NCI-H187 treated with DMSO at 0.1 percent for 48 hours (cell line): ENCODE results near the gene NRSN1.
"Not testable (repeated sequence)": the region's sequence is repeated elsewhere in the genome, so short reads cannot be mapped to it uniquely, and the experiment has no call there.

Source experiments
- DNase-seq: peaks from one replicate; lab custom pipeline; 2025; lab: John Stamatoyannopoulos, UW

Gene NRSN1

DNA sequence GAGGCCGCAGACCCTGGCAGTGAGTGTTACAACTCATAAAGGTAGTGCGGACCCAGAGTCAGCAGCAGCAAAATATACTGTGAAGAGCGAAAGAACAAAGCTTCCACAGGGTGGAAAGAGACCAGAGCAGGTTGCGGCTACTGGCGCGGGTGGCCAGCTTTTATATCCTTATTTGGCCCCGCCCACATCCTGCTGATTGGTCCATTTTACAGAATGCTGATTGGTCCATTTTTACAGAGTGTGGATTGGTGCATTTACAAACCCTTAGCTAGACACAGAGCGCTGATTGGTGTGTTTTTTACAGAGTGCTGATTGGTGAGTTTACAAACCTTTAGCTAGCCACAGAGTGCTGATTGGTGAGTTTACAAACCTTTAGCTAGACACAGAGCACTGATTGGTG, 16.7 kb downstream of the NRSN1 start:
- not testable (repeated sequence) for DNase-seq

DNA sequence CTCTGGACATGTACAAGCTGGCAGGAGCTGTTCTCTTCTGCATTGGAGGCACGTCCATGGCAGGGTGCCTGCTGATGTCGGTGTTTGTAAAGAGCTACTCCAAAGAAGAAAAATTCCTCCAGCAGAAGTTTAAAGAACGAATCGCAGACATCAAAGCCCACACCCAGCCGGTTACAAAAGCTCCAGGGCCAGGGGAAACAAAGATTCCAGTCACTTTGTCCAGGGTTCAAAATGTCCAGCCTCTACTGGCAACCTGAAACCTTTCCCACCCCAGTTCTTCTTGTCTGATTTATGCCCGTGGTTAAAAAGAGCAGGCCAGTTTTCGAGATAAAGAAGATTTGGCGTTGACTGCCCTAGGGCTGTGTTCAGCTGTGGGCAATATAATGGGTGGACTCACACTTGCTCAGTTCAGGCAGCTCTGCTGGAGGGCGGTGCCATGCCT, 19.7 kb downstream of the NRSN1 start:
- no peak for DNase-seq

DNA sequence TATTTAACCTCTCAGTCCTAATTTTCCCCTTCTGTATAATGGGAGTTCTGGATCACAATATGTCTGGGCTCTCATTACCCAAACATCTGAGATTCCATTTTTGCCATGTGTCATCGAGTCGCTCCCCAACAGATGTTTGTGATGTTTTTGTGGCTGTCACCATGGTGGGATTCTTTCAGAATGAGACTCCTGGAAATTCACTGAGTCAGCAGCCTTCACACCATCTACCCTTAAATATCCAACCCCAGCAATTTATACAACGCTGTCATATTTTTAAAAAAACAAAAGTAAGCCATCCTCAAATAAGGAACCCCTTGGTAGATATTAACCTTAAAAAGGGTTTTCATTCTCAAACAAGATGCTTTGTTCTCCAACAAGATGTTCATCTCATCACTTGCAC, 20.9 kb downstream of the NRSN1 start:
- no peak for DNase-seq

DNA sequence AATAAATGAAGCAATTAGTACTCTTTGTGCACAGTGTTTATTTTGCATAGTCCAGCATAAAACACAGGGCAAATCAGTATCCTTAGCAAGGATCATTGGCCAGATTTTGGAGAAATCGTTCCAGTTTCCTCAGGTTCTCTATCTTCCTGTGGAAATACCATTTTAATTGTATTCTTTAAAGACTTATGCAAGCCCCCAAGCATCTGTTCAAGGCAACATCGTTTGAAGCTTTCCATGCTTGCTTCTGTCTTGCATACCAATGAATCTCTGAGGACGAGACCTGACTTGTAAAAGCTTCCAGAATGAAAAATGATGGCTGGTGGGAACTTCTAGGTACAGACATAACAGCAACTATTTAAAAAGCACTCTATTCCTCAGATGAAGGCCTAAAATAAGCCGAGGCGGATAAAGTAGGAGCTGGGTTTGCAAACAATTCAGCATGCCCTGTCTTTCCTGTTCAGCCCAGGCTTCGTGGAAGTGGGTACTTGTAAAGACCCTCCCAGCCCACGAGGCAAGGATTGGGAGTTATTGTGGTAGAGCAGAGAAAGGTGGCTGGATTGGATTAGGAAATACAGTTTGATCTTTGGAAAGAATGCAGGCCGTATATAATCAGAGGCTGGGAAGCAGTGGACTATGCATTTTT, 21.6 kb downstream of the NRSN1 start:
- no peak for DNase-seq

DNA sequence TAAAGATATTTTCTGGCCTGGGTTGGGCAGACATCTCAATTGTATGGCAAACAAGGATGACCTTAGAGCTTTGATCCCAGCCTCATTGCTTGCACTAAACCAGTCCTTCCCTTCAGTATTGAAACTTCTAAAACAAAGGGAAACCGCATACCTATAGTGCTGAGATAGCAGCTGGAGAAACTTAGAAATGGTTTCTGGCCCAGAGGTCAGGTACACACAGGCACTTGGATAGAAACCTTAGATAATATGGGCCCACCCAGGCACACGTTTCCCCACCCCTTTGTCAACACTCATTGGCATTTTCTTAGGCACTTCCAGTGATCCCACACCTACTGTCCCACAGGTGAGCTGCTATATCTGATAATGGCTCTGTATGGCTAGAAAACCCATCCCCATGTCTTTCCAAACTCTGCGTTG, 22.1 kb downstream of the NRSN1 start:
- no peak for DNase-seq

DNA sequence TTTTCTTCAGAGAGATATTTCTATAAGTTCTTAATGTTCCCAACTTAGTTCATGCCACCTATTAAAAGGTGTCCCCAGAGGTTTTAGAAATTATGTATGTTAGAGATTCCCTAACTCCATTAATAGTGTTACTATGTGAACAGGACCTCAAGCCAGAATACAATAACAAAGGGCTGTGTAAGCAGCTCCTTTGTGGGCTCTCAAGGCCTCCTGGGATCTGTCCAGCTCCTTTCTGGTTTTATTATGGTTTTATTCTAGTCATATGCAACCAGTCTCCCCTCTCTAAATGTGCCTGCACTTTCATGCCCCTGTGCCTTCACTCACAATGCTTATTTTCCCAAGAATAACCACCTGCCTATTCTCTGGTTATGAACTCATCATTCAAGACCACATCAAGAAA, 22.7 kb downstream of the NRSN1 start:
- DNase-seq = no peak

DNA sequence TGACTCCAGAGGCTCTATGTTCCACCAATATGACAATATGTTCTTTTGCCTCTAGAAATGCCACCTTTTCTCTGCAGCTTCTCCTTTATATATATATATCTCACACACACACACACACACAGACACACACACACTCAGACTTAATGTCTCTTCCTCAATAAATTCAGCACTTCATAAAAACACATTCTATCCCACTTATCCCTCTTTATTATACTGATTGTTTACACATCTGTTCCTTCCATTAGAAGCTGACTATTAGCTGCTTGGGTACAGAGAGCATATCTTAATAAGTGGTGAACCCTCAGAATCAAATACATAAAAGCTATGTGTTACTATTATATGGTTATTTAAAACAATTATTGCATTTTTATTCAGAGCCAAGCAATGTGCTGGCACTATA, 23.3 kb downstream of the NRSN1 start:
- DNase-seq = no peak

DNA sequence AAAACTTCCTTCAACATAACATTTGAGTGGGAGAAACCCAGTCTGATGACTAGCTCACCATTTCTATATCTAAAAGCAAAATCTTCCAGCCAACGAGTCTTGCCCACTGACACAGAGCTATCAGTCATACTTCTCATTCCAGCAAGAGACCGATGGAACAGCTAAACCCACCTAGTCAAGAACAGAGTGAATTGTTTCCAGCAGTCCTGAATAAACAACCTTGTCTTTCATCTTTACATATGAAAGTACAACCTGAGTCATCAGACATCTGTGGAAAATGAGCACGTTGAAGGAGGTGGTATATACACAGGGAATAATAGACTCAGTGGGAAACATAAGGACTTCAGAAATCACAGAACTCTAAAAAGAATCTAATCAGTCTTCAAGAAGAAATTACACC, 23.8 kb downstream of the NRSN1 start:
- DNase-seq = no peak

DNA sequence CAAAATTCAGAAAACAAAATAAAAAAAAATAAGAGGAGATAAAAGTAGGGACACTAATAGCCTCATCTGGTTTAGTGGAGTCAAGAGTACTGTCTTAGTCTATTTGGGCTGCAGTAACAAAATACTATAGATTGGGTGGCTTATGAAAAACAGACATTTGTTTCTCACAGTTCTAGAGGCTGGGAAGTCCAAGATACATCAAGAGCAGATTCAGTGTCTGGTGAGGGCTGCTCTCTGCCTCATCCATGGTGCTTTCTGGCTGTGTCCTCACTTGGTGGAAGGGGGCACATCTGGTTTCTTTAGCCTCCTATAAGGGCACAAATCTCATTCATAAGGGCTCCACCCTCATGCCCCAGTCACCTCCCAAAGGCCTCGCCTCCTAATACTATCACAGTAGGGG, 26.0 kb downstream of the NRSN1 start:
- DNase-seq = no peak

DNA sequence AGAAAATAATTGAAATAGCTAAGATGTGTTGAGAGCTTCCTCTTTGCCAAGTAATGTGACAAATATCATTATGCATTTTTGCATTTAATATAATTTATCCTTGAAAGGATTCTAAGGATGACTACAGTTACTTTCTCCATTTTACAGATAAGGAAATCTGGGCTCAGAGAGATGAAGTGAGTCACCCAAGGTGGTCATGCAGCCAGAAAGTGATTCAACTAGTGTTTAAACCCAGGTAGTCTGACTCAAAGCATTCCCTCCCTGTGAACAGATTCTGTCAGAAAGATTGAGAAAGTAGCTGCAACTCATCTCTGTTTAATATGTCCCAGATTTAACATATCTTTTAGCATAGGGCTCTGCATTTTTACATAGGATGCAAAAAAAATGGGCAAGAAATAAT, 28.1 kb downstream of the NRSN1 start:
- no peak for DNase-seq

DNA sequence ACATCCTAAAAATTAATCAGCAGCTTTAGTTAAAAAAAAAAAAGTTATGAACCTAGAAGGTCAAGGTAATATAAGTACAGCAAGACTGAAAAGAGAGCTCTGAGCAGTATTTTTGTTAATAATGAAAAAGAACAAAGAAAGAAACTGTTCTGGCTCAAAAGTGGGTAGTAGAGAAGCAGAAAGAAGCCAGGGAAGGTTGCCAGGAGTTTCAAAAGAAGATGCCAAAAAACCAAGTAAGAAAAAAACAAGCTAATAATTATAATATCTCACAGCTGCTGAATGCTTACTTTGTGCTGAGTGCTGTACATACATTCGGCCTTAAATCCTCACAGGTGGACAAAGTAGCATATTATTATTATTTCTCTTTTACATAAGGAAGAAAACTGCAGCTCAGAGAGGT, 31.9 kb downstream of the NRSN1 start:
- no peak for DNase-seq

DNA sequence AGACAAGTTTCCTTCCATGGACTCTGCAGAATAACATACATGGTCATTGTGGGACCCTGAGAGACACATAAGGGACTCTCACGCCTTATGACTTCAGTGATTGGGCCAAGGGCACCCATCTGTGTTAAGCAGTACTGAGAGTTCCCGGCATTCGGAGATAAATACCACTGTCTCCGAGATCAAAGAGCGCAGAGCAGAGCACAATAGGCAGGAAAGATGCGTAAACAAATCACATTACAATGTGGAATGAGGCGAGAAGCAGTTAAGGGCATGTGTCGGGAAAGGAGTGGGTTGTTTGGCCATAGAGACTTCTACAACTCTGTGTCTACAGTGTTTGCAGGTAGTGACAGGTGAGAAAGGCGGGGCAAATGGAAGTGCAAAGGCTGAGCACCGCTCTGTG, 57.6 kb downstream of the NRSN1 start:
- no peak for DNase-seq

DNA sequence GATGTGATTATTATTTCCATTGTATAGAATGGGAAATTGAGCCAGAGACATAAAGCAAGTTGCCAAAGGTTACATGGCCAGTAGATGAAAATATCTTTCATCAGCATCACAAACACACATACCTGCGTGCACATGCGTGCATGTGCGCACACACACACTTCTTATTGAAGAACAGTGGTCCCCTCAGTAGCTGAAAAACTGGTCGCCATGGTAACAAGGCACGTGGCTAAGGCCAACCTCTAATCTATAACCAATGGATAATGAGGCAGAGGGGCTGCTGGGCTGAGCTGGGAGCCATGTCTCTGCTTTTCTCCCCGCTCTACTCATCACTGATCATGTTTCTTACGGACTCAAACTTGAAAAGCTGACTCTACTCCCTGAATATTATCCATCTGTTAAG, 60.3 kb downstream of the NRSN1 start:
- no peak for DNase-seq

DNA sequence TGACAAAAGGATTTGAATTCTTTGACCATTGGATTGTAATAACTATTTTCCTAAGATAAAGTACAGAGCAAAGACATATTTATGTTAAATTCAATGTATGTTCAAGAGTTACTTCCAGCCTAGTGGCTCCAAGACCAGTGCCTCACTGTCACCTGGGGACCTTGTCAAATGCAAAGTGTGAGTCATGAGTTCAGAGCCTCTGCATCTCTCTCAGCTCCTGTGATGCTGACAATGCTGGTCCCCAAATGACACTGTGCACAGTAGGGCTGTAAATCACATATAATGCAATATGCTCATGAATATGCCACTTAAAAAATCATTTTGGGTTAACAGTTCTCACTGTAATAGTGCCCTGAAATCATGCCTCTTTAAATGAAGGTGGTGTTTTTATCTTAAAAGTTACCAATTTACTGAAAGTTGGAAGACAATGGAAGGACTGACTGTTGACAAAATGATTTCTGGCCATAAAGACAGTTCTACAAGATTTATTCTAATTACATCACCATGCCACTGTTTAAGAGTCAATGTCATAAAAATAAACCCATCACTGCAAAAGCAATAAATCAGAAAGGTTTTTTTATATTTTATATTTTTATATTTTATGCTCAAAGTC, 62.1 kb downstream of the NRSN1 start:
- DNase-seq = no peak

DNA sequence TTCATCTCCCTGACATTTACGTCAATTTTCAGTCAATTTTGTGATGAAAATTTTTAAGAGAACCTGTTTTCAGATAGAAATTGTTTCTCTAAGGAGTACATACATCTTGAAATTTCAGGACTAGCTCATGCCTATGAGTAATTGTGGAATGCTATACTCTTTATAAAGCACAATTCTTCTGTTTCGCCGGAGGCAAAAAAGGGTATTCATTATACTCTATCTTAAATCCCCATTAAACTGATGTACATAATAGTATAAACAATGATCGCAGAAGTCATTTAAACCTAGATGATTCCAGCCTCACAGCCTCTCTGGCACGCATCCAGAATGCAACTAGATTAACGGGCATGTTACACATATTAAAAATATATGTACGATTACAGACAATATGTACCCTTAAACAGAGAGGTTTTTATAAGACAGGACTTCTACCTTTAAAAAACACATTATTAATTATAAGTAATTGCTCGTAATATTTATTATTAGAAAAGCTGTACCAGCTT, 62.6 kb downstream of the NRSN1 start:
- no peak for DNase-seq

DNA sequence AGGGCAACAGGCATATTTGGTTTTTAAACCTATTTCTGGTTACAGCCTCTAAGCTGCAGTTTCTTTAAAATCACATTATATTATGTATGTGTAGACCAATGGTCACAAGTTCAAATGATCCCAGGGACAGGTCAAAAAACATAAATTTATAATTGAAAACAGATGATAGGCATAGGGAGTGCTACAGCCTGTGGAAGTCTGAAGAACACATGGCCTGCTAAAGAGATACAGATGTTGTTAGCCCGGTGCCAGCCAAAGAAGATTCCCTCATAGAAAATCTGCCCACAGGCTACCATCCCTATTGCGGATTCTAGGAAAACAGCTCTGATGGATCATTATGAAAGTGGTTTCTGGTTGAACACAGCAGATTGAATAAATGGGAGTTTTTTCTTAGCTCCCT, 65.3 kb downstream of the NRSN1 start:
- DNase-seq = no peak

DNA sequence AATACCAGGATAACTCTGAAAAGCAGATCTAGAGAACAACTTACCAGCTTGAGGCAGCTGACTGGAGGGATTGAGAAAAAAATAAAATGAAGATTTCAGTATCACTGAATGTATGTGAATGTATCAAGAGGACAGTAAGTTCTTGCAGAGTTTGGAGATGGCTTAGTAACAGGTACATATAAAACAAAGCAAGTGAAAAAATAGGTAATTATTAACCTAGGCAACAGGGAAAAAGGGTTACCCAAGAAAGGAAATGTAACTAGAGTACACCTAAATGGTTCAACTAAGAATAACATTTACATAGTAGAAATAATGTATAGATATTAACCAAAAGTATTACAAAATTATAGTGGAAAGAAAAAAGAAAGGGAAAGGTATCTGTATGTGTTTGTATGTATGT, 67.3 kb downstream of the NRSN1 start:
- no peak for DNase-seq

DNA sequence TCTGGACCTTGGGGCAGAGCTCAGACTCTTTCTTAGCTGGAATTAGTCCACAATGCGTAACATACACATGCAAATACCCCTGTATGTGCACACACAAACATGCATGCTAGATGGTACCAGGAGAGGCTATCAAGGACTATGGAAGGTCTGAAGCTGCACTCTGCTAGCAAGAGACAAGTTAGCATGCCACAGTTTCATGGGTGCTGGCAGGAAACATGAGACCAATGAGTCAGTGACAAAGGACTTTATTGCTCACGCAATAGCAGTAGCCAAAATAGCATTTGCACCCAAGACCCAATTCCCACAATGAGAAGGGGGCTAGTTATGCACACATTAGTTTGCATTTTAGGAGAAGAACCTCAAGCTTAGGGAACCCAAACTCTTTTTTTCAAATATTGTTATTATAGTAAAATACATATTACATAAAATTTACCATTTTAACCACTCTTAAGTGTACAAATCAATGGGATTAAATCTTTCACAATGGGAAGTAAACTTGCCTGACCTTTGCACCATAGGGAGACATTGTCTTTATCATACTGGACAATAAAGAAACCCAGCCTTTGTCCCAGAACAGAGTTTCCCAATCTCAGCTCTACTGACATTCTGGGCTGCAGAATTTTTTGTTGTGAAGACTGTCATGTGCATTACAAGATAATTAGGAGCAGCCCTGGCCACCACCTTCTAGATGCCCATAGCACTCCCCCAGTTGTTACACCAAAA, 69.1 kb downstream of the NRSN1 start:
- no peak for DNase-seq

DNA sequence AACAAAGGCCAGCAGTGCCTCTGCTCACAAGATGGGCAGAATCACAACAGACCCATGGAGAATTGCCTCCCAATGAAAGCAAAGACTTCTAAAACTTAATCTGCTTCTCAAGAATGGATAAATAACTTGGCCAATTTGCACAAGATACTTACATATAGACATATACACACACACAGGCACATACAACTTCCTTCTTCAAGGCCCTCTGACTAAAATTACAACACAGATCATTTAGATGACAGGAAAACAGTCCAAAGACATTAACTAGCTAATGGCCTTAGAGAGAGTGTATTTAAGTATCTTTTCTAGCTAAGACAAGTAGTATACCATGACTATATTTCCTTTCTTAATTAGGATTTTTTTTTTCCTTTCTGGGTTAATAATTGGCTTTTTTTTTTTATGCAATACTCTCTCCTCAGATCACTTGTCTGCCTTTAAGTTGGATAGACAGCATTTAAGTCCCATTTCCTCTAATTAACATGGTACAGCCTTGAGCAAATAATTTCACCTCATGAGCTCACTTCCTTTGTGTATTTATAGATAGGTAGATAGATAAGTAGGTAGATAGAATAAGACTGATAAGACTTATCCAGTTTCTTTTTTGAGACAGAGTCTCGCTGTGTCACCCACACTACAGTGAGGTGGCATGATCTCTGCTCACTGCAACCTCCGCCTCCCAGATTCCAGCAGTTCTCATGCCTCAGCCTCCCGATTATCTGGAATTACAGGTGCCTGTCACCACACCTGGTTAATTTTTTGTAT, 70.0 kb downstream of the NRSN1 start:
- no peak for DNase-seq
